GM10266 (cell line): Measurements from ENCODE around the gene PFKFB4.
"Not testable (repeated sequence)": the region's sequence is repeated elsewhere in the genome, so short reads cannot be mapped to it uniquely, and the experiment has no call there.

ENCODE experiments used
- DNase-seq: peaks from one replicate; pipeline ENCODE4 v3.0.0; 2012; ENCODE audit errors: extremely low spot score
- CTCF ChIP-seq: IDR thresholded peaks from 2 replicates; pipeline ENCODE4 v1.5.1; 2012; ENCODE audit warnings: mild to moderate bottlenecking, low read depth; ENCODE audit not compliant: control insufficient read depth, insufficient read depth; ENCODE audit errors: missing control alignments

The PFKFB4 gene

GRCh38 chr3:48502728-48503168 lies 53.9 kb downstream of the PFKFB4 start:
- no peak for DNase-seq
- TF ChIP-seq CTCF: no peak

- DNase-seq: no peak
- TF ChIP-seq CTCF: no peak
Observed at GRCh38 chr3:48502121-48502520, 54.5 kb downstream of the PFKFB4 start.

- no peak for TF ChIP-seq CTCF
- no peak for DNase-seq
Observed at GRCh38 chr3:48501196-48501595, 55.4 kb downstream of the PFKFB4 start.

GRCh38 chr3:48500656-48501055 lies 55.9 kb downstream of the PFKFB4 start:
- TF ChIP-seq CTCF: no peak

GRCh38 chr3:48493203-48493501 lies 63.5 kb downstream of the PFKFB4 start:
- no peak for DNase-seq
- TF ChIP-seq CTCF: no peak

More at GRCh38 chr3:48500656-48501055, 55.9 kb downstream of the PFKFB4 start:
- no peak for DNase-seq

- TF ChIP-seq CTCF: no peak
- DNase-seq: no peak
Observed at GRCh38 chr3:48492461-48493202, 64.0 kb downstream of the PFKFB4 start.

GRCh38 chr3:48486952-48487351 lies 69.7 kb downstream of the PFKFB4 start:
- DNase-seq: no peak
- TF ChIP-seq CTCF: no peak

- not testable (repeated sequence) for DNase-seq
Observed at GRCh38 chr3:48482822-48483221, 73.8 kb downstream of the PFKFB4 start.

- DNase-seq: not testable (repeated sequence)
Observed at GRCh38 chr3:48480891-48481290, 75.7 kb downstream of the PFKFB4 start.
